Ovary (tissue), 3 donors: ENCODE measurements around the gene GLP1R.

Experiments
- POLR2A ChIP-seq: fragments of 450-650 bp; IDR thresholded peaks from one replicate; pipeline ENCODE4 v1.6.1; 2017; ENCODE audit warnings: antibody characterized with exemption, mild to moderate bottlenecking, moderate library complexity
- TF ChIP-seq, protein P1 (sequence below), 3 donors: fragments of 450-650 bp in 2 of 3; fragments of 200-600 bp in 1 of 3; IDR thresholded peaks; one replicate each; pipeline versions ENCODE4 v1.5.1 to v1.8.0; 2016 to 2022; ENCODE audit warnings: antibody characterized with exemption in 3 of 3, mild to moderate bottlenecking in 1 of 3
- donor health status: DM: no; HTN: no; CAD: no.

DNA sequence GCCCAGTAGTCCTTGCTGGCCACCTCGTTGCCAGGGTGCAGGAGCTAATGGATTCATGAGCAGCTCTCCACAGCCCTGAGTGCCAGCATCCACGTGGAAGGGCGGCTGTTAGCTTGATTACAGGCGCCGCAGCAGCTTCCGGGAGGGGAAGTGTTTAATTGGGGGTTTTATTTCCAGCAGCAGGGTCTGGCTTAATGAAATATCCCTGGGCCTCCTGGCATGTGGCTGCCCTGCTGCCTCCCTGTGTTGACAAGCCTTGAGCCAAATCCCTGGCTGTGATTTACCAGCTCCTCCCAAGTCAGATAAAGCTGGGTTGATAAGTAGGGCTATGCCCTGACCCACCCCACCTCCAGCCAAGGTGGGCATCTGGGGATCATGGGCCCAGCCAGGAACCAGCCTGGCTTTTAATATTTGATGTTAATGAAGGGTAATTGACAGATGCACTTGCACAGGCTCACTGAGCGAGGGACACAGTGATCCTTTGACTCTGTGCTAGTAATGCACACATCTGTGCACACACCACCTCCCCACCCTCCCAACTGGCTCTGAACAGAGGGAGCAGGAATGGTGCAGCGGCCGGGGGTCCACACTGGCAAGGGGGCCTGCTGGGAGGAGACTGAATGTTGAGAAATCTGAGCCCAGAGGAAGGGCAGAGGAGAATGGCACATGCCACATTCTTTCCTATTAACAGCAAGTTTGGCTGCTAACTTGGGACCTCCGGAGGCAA, 13.6 kb downstream of the GLP1R start:
- no peak for TF ChIP-seq POLR2A
- TF ChIP-seq, protein P1, sequence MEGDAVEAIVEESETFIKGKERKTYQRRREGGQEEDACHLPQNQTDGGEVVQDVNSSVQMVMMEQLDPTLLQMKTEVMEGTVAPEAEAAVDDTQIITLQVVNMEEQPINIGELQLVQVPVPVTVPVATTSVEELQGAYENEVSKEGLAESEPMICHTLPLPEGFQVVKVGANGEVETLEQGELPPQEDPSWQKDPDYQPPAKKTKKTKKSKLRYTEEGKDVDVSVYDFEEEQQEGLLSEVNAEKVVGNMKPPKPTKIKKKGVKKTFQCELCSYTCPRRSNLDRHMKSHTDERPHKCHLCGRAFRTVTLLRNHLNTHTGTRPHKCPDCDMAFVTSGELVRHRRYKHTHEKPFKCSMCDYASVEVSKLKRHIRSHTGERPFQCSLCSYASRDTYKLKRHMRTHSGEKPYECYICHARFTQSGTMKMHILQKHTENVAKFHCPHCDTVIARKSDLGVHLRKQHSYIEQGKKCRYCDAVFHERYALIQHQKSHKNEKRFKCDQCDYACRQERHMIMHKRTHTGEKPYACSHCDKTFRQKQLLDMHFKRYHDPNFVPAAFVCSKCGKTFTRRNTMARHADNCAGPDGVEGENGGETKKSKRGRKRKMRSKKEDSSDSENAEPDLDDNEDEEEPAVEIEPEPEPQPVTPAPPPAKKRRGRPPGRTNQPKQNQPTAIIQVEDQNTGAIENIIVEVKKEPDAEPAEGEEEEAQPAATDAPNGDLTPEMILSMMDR (IDR thresholded peaks at IDR 0.05): no peak
